IPS-20b (cell line): ENCODE results near the gene ST6GALNAC4.

Experiments
- H3K27ac ChIP-seq: one replicate; pipeline ENCODE4 v1.5.1; 2013; ENCODE audit warnings: low read length
- H3K27me3 ChIP-seq: 2 replicates; pipeline ENCODE4 v1.6.1; 2013; ENCODE audit warnings: mild to moderate bottlenecking, low read length, inconsistent platforms; ENCODE audit not compliant: insufficient read depth
- H3K36me3 ChIP-seq: 2 replicates; pipeline ENCODE4 v1.6.1; 2013; ENCODE audit warnings: low read depth, mild to moderate bottlenecking, inconsistent platforms, low read length, moderate library complexity; ENCODE audit not compliant: insufficient read depth
- H3K4me1 ChIP-seq: 2 replicates; pipeline ENCODE4 v1.6.1; 2013; ENCODE audit warnings: mild to moderate bottlenecking, control low read depth, inconsistent platforms, low read length, moderate library complexity; ENCODE audit not compliant: insufficient read depth
- H3K4me3 ChIP-seq: 2 replicates; pipeline ENCODE4 v1.5.1; 2013; ENCODE audit warnings: mild to moderate bottlenecking, low read length, inconsistent platforms
- H3K9ac ChIP-seq: 2 replicates; pipeline ENCODE4 v1.6.1; 2013; ENCODE audit warnings: low read depth, mild to moderate bottlenecking, inconsistent platforms, low read length, moderate library complexity
- H3K9me3 ChIP-seq: 2 replicates; pipeline ENCODE4 v1.6.1; 2013; ENCODE audit warnings: mild to moderate bottlenecking, low read depth, low read length, inconsistent platforms; ENCODE audit not compliant: insufficient read depth

The ST6GALNAC4 gene

DNA sequence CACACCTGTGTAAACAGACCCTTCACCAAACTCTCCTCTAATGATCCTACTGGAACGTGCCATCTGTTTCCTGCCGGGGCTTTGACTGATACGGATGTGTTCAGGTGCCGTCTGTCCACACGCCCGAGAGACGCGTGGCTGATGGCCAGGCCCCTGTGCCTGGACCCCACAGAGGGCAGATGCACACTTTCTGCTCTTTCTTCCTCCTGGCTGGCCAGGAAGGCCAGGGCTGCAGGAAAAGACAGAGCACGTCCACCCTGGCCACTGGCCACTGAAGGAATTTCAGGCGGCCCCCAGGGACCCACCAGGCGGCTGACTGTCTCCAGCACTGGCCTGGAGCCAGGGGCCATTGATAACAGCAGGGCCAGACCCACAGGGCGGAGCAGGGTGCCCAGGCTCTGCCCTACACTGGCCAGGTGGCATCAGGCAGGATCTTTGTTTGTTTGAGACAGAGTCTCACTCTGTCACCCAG lies 58.8 kb downstream of the ST6GALNAC4 start:
- Histone ChIP-seq H3K36me3 (no peaks in the 10 kb centered on the region), H3K9ac (no peak overlapping the region), H3K4me1 (peaks cover 5% of the 10 kb centered on the region; the same call in 1 of the 2 replicates), H3K9me3 (no peaks in the 10 kb centered on the region), H3K27ac (no peak overlapping the region), H3K4me3 (no peak overlapping the region), H3K27me3 (no peaks in the 10 kb centered on the region)
